HG02642 (cell line): Measurements from ENCODE around the gene DNAL4.

Experiments
- ATAC-seq: cut with Tn5 transposase; IDR thresholded peaks from one replicate; pipeline ENCODE4 v1.9.1; 2021; ENCODE audit warnings: mild to moderate bottlenecking; ENCODE audit not compliant: unreplicated experiment, poor library complexity

Gene DNAL4

GRCh38 chr22:38788021-38788816 is 5.7 kb downstream of the DNAL4 start:
- no peak for ATAC-seq

GRCh38 chr22:38786631-38787030 is 7.3 kb downstream of the DNAL4 start:
- ATAC-seq, result no peak

- no peak for ATAC-seq
Measured at GRCh38 chr22:38784856-38785255, 9.1 kb downstream of the DNAL4 start.

- ATAC-seq, result no peak
Measured at GRCh38 chr22:38784035-38784434, 9.9 kb downstream of the DNAL4 start.

GRCh38 chr22:38783095-38783615 is 10.8 kb downstream of the DNAL4 start:
- no peak for ATAC-seq

- no peak for ATAC-seq
Measured at GRCh38 chr22:38782402-38783094, 11.4 kb downstream of the DNAL4 start.

- no peak for ATAC-seq
Measured at GRCh38 chr22:38781033-38781432, 12.9 kb downstream of the DNAL4 start.

GRCh38 chr22:38777087-38777671 is 16.8 kb downstream of the DNAL4 start:
- ATAC-seq, result no peak

GRCh38 chr22:38776086-38776485 is 17.9 kb downstream of the DNAL4 start:
- ATAC-seq, result no peak

GRCh38 chr22:38775656-38776055 is 18.3 kb downstream of the DNAL4 start:
- no peak for ATAC-seq

- no peak for ATAC-seq
Measured at GRCh38 chr22:38774496-38775166, 19.3 kb downstream of the DNAL4 start.

GRCh38 chr22:38773363-38773946 is 20.5 kb downstream of the DNAL4 start:
- no peak for ATAC-seq

GRCh38 chr22:38772623-38772873 is 21.4 kb downstream of the DNAL4 start:
- no peak for ATAC-seq

GRCh38 chr22:38770257-38770949 is 23.5 kb downstream of the DNAL4 start:
- no peak for ATAC-seq

GRCh38 chr22:38768036-38768435 is 25.9 kb downstream of the DNAL4 start:
- no peak for ATAC-seq

GRCh38 chr22:38767313-38767712 is 26.6 kb downstream of the DNAL4 start:
- no peak for ATAC-seq

GRCh38 chr22:38766076-38766777 is 27.7 kb downstream of the DNAL4 start:
- no peak for ATAC-seq

- ATAC-seq, result no peak
Measured at GRCh38 chr22:38762551-38762983, 31.4 kb downstream of the DNAL4 start.
